Measurements from ENCODE around the gene ABCA6.

Gene ABCA6

DNA sequence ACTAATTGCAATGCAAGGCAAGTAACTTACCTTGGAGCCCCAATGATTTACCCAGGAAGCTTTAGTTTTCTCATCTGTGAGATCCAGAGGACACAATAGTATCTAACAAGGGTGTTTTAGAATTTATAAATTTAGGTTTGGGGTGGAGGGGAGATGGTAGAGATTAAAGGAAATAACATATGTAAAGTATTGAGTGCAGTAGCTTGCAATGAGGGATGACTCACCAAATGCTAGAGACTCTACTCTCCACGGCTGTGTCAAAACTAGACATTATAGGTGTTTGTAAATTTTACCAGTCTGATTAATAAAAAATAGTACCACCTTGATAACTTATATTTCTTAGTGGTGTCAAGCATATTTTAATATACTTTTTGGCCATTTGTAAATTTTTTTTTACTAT lies 77.2 kb downstream of the ABCA6 start:
- no peak for DNase-seq (ENCODE audit: low read depth)
- H3K4me3 ChIP-seq (ENCODE audit: low read length) = no peak overlapping the region
- no peak for TF ChIP-seq CTCF (conservative IDR thresholded peaks at IDR 0.05; ENCODE audit: low read length)

DNA sequence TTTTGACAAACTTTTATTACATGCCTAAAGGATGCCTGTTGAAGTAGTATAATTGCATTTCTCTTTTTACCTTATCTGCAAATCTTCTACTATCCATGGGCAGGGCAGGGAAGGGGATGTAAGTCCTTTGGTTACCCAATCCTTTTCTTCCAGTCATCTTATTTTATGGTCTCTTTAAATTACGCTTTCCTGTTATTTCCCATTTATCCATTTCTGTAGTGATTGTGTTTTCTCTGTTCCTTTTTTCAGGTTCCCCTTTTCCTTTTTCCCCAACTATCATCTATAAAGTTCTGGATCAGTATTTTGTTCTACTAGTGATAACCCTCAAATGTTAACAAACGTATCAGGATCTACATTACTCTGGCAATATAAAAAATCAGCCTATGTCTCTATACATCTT lies 77.7 kb downstream of the ABCA6 start:
- no peak for DNase-seq (ENCODE audit: low read depth)
- no peak overlapping the region for H3K4me3 ChIP-seq (ENCODE audit: low read length)
- no peak for TF ChIP-seq CTCF (conservative IDR thresholded peaks at IDR 0.05; ENCODE audit: low read length)

DNA sequence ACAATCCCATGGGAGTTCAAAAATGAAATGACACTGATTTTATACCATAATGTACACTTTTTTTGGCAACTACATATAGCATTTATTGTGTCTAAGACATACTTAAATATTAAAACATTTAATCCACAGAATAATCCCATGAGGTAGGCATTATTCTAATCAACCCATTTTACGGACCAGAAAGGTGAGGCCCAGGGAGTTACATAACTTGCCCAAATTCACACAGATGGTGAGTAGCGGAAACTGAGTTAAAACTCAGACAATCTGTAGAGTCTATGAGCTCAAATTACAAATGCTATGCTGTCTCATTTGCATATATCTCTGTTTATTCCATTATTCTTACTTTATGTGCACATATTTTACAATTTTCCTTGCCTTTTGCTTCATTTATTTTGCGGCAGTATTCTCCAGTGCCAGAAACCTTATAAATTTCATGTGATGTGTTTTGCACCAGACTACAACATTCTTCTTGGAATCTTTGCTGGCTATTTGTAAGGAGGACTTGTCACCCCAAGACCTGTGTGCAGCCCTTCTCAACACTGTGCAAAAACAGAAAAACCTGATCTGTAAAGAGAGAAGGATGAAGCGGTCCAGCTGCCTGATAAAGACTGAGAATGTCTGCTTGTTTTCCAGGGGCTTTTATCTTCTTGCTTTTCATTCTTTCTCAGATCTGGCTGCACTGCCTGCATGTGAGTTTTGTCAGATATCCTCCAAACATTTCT lies 78.7 kb downstream of the ABCA6 start:
- no peak overlapping the region for H3K4me3 ChIP-seq (ENCODE audit: low read length)
- TF ChIP-seq CTCF (conservative IDR thresholded peaks at IDR 0.05; ENCODE audit: low read length) = no peak
- DNase-seq (ENCODE audit: low read depth) = no peak

- DNase-seq (ENCODE audit: low read depth) = peak; percentile 24
- no peak for TF ChIP-seq CTCF (conservative IDR thresholded peaks at IDR 0.05; ENCODE audit: low read length)
- H3K4me3 ChIP-seq (ENCODE audit: low read length) = no peak overlapping the region
These were observed 79.8 kb downstream of the ABCA6 start for GRCh38 chr17:69061721-69062556.

DNA sequence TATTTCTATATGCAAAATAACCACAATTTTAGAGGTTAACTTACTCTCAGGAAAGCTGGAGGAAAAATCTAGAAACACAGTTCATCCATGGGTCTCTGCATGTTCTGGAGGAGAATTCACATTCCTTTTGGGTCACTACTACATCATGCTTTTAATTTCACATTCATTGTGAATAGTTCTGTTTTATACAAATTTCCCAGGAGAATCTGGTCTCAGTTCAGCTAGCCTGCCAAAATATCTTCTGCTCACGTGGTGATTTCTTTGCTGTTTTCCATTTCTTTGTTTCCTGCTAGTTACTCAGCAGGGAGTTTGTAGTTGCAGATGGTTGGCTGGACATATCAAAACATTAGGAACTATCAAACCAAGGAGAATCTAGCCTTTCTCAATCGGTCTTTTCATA lies 80.9 kb downstream of the ABCA6 start, which contains the start of gene ABCA9:
ABCA9 (minus strand) TSS at position 106 of the 400 bp plus-strand sequence. CDS start 9,801 bp downstream, outside the sequence.
- DNase-seq (ENCODE audit: low read depth) = peak; percentile 94
- H3K4me3 ChIP-seq (ENCODE audit: low read length) = peak within 1 kb of the TSS; percentile 10; the same call in 1 of the 2 replicates
- no peak for TF ChIP-seq CTCF (conservative IDR thresholded peaks at IDR 0.05; ENCODE audit: low read length)

- H3K4me3 ChIP-seq (ENCODE audit: low read length) = peak overlapping the region; percentile 7; the same call in 1 of the 2 replicates
- TF ChIP-seq CTCF (conservative IDR thresholded peaks at IDR 0.05; ENCODE audit: low read length) = no peak
- peak; percentile 7 for DNase-seq (ENCODE audit: low read depth)
These were observed 82.1 kb downstream of the ABCA6 start for GRCh38 chr17:69059458-69060175.
